Coronary artery (tissue), 2 donors: ENCODE results near the gene ADGRF5.

Experiments
- DNase-seq: peaks from one replicate; pipeline ENCODE4 v3.0.0-alpha.2; 2017; ENCODE audit warnings: low spot score
- H3K27ac ChIP-seq, 2 donors: fragments of 200-600 bp; sonication (generic); one replicate each; pipeline ENCODE4 v1.5.1; 2016 to 2019
- H3K4me3 ChIP-seq: fragments of 200-600 bp; sonication (generic); 2 replicates; pipeline ENCODE4 v1.5.1; 2016; ENCODE audit warnings: mild to moderate bottlenecking, moderate library complexity
- CTCF ChIP-seq: fragments of 200-600 bp; sonication (generic); IDR thresholded peaks from one replicate; pipeline ENCODE4 v1.5.1; 2019; ENCODE audit warnings: antibody characterized with exemption

The ADGRF5 gene

GRCh38 chr6:46961711-46962110 is 40.0 kb upstream of the ADGRF5 start:
- Histone ChIP-seq H3K4me3 (no peak overlapping the region), H3K27ac (no peak overlapping the region)
- DNase-seq: no peak
- no peak for TF ChIP-seq CTCF

GRCh38 chr6:46961232-46961631 is 39.5 kb upstream of the ADGRF5 start:
- no peak overlapping the region for H3K27ac ChIP-seq
- DNase-seq: no peak
- no peak for TF ChIP-seq CTCF
- no peak overlapping the region for H3K4me3 ChIP-seq

GRCh38 chr6:46959419-46959818 is 37.7 kb upstream of the ADGRF5 start:
- DNase-seq: no peak
- Histone ChIP-seq H3K27ac (no peak overlapping the region), H3K4me3 (no peak overlapping the region)
- TF ChIP-seq CTCF: no peak

- Histone ChIP-seq H3K27ac (no peak overlapping the region), H3K4me3 (no peak overlapping the region)
- TF ChIP-seq CTCF: no peak
- DNase-seq: no peak
Observed at GRCh38 chr6:46956409-46956808, 34.7 kb upstream of the ADGRF5 start.

- no peak for TF ChIP-seq CTCF
- Histone ChIP-seq H3K27ac (no peak overlapping the region), H3K4me3 (no peak overlapping the region)
Observed at GRCh38 chr6:46954837-46955451, 33.2 kb upstream of the ADGRF5 start.

GRCh38 chr6:46953921-46954320 is 32.2 kb upstream of the ADGRF5 start:
- no peak for TF ChIP-seq CTCF
- Histone ChIP-seq H3K4me3 (no peak overlapping the region), H3K27ac (no peak overlapping the region)
- no peak for DNase-seq

More at GRCh38 chr6:46954837-46955451, 33.2 kb upstream of the ADGRF5 start:
- DNase-seq: no peak

- no peak overlapping the region for H3K4me3 ChIP-seq
- DNase-seq: no peak
- no peak for TF ChIP-seq CTCF
- peak overlapping the region in 1 of 2 donors; percentile 28 for H3K27ac ChIP-seq
Observed at GRCh38 chr6:46949632-46950280, 28.0 kb upstream of the ADGRF5 start.
